H1 (cell line): ENCODE results near the gene IFI30.

ENCODE experiments used
- RNF2 ChIP-seq: fragments of 200-900, 300-1000 bp; sonication (generic); IDR thresholded peaks from 2 replicates; pipeline ENCODE4 v1.7.1; 2016; ENCODE audit warnings: borderline replicate concordance, low read depth, mild to moderate bottlenecking, antibody characterized with exemption, low read length; ENCODE audit not compliant: poor library complexity, severe bottlenecking; ENCODE audit errors: missing control alignments
- USF2 ChIP-seq: IDR thresholded peaks from 2 replicates; pipeline ENCODE4 v1.6.1; 2011; ENCODE audit warnings: low read length, improper control_type of control experiment

DNA sequence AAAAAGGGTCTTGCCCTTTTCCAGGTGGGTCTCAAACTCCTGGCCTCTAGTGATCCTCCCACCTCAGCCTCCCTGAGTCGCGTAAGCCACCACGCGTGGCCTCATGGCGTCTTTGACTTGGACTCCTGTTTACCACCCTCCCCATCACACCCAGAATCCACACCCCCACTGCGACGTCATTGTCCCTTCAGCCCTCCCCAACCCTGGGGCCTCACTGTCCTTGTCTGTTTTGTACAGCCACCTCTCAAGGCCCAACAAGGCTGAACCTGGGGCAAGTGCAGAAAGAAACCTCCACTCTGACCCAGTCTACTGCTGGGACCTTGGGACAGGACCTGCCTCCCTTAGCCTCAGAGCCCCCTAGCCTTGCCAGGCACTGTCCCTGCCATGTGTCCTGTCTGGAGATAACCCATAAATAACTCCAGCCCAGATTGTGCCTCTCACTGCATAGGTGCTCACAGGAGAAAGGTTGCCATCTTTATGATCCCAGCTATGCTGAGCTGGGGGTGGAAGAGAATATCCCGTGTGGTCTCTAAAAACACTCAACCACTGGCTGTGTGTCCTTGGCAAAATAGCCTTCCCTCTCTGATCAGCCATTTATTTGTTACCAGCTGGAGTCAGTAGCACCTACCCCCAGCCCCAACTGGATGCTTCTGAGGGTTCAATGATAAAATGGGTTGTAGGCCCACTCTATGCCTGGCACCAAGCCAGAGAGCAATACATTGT is 1.8 kb upstream of the IFI30 start:
- TF ChIP-seq RNF2 (no peak), USF2 (no peak)
